KMS-11 (cell line): ENCODE data around the gene ZC3H8.

Experiments used
- H2AFZ ChIP-seq: fragments of 200-600 bp; sonication (generic); 2 replicates; pipeline ENCODE4 v1.6.1; 2016; ENCODE audit warnings: antibody characterized with exemption, mixed run types, low read depth
- H3K27ac ChIP-seq: fragments of 200-600 bp; sonication (generic); 2 replicates; pipeline ENCODE4 v1.6.1; 2016; ENCODE audit warnings: mild to moderate bottlenecking, mixed run types
- H3K27me3 ChIP-seq: fragments of 200-600 bp; sonication (generic); 2 replicates; pipeline ENCODE4 v1.6.1; 2017; ENCODE audit warnings: mild to moderate bottlenecking, low read depth, mixed run types, moderate library complexity; ENCODE audit not compliant: insufficient read depth
- H3K36me3 ChIP-seq: fragments of 200-600 bp; sonication (generic); 2 replicates; pipeline ENCODE4 v1.6.1; 2017; ENCODE audit warnings: mild to moderate bottlenecking, mixed run types; ENCODE audit not compliant: insufficient read depth
- H3K4me1 ChIP-seq: fragments of 200-600 bp; sonication (generic); 2 replicates; pipeline ENCODE4 v1.6.1; 2016; ENCODE audit warnings: mild to moderate bottlenecking, low read depth, mixed run types; ENCODE audit not compliant: poor library complexity, severe bottlenecking
- H3K4me2 ChIP-seq: fragments of 200-600 bp; sonication (generic); 2 replicates; pipeline ENCODE4 v1.7.0; 2016; ENCODE audit warnings: mild to moderate bottlenecking, mixed run types
- H3K4me3 ChIP-seq: fragments of 200-600 bp; sonication (generic); IDR thresholded peaks from 2 replicates; pipeline ENCODE4 v1.6.1; 2017; ENCODE audit warnings: low read depth, low read length, mixed read lengths; ENCODE audit not compliant: insufficient read depth
- H3K79me2 ChIP-seq: fragments of 200-600 bp; sonication (generic); 2 replicates; pipeline ENCODE4 v1.6.1; 2016; ENCODE audit warnings: low read depth, mixed run types; ENCODE audit not compliant: insufficient read depth
- H3K9ac ChIP-seq: fragments of 200-600 bp; sonication (generic); 2 replicates; pipeline ENCODE4 v1.6.1; 2016; ENCODE audit warnings: mild to moderate bottlenecking, mixed run types
- H4K20me1 ChIP-seq: fragments of 200-600 bp; sonication (generic); 2 replicates; pipeline ENCODE4 v1.6.1; 2016; ENCODE audit warnings: mild to moderate bottlenecking, mixed run types; ENCODE audit not compliant: insufficient read depth
- CTCF ChIP-seq: fragments of 200-600 bp; sonication (generic); conservative IDR thresholded peaks from 2 replicates; pipeline ENCODE4 v1.6.1; 2017; ENCODE audit warnings: low read depth, mild to moderate bottlenecking, antibody characterized with exemption, low read length, moderate library complexity, mixed read lengths

Gene ZC3H8

DNA sequence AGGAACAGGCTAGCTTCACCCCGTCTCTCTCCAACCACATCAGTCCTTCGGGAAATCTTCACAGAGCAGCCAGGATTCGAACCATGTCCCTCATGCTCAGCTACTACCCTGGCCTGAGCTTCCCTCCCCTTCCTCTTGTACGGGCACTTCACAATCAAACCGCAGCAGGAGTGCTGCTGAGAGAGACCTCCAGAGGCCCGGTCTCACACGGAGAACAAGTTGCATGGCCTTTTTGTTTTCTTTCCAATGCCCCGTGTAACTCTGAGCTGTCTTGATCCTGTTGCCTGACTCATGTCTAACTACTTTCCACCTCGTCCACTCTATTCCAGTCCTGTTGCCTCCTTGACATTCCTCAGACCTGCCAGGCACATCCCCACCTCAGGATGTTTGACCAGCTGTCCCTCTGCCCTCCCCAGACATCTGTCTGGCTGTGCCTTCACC is 91.3 kb downstream of the ZC3H8 start:
- TF ChIP-seq CTCF = no peak
- H3K27ac ChIP-seq = no peak overlapping the region
- H3K27me3 ChIP-seq = no peaks in the 10 kb centered on the region
- no peaks in the 10 kb centered on the region for H4K20me1 ChIP-seq
- H3K9ac ChIP-seq = no peak overlapping the region
- peaks cover 4% of the 10 kb centered on the region for H3K4me1 ChIP-seq
- H2AFZ ChIP-seq = no peak overlapping the region
- no peak overlapping the region for H3K4me2 ChIP-seq
- H3K36me3 ChIP-seq = no peaks in the 10 kb centered on the region
- no peak overlapping the region for H3K4me3 ChIP-seq
- H3K79me2 ChIP-seq = no peaks in the 10 kb centered on the region

- Histone ChIP-seq H2AFZ (no peak overlapping the region), H3K27me3 (no peaks in the 10 kb centered on the region), H3K4me3 (no peak overlapping the region), H3K9ac (no peak overlapping the region), H3K36me3 (no peaks in the 10 kb centered on the region), H3K4me1 (no peaks in the 10 kb centered on the region), H3K4me2 (no peak overlapping the region), H4K20me1 (no peaks in the 10 kb centered on the region), H3K79me2 (no peaks in the 10 kb centered on the region), H3K27ac (no peak overlapping the region)
- no peak for TF ChIP-seq CTCF
Measured at GRCh38 chr2:112162956-112163355, 91.9 kb downstream of the ZC3H8 start.

GRCh38 chr2:112162341-112162740 is 92.5 kb downstream of the ZC3H8 start:
- Histone ChIP-seq H3K4me2 (no peak overlapping the region), H3K27me3 (no peaks in the 10 kb centered on the region), H3K9ac (no peak overlapping the region), H2AFZ (no peak overlapping the region), H3K27ac (no peak overlapping the region), H4K20me1 (no peaks in the 10 kb centered on the region), H3K4me3 (no peak overlapping the region), H3K4me1 (no peaks in the 10 kb centered on the region), H3K36me3 (no peaks in the 10 kb centered on the region), H3K79me2 (no peaks in the 10 kb centered on the region)
- TF ChIP-seq CTCF = no peak
